Thyroid gland (tissue), 4 donors: ENCODE data around the gene SP3.

Experiments used
- CTCF ChIP-seq, 6 experiments: fragments of 200-600 bp in 3 of 6; fragments of 450-650 bp in 3 of 6; sonication (generic) in 3 of 6; IDR thresholded peaks; one replicate each; pipeline ENCODE4 v1.5.1; 2016 to 2019; ENCODE audit warnings: antibody characterized with exemption in 6 of 6, mild to moderate bottlenecking in 2 of 6, inconsistent platforms in 1 of 6, moderate library complexity in 1 of 6
- POLR2A ChIP-seq, 2 donors: fragments of 450-650 bp; IDR thresholded peaks; one replicate each; pipeline ENCODE4 v1.6.1; 2017; ENCODE audit warnings: antibody characterized with exemption in 2 of 2, mild to moderate bottlenecking in 2 of 2, moderate library complexity in 1 of 2

- TF ChIP-seq CTCF (IDR thresholded peaks at IDR 0.05) (no peak), POLR2A (IDR thresholded peaks at IDR 0.05) (no peak)
Measured at GRCh38 chr2:173964565-173965371, 405 bp downstream of the SP3 start.
